Smooth muscle cell (in vitro differentiated cells): ENCODE data around the gene METTL27. TPM values are rescaled to one million over a fixed set of nuclear protein-coding genes. Genes with fewer than 3 reads are reported as not detected.
"Not testable (repeated sequence)": the region's sequence is repeated elsewhere in the genome, so short reads cannot be mapped to it uniquely, and the experiment has no call there.

ENCODE experiments used
- DNase-seq: peaks from one replicate; lab custom pipeline; 2025; ENCODE audit not compliant: unreplicated experiment; lab: John Stamatoyannopoulos, UW
- H2AFZ ChIP-seq: fragments of 200-600 bp; sonication (generic); 2 replicates; pipeline ENCODE4 v1.6.0; 2016; ENCODE audit warnings: antibody characterized with exemption, low read depth, mild to moderate bottlenecking
- H3F3A ChIP-seq: fragments of 200-600 bp; sonication (generic); 2 replicates; pipeline ENCODE4 v1.6.0; 2017; ENCODE audit warnings: antibody characterized with exemption, low read depth
- H3K27ac ChIP-seq: fragments of 200-600 bp; sonication (generic); 2 replicates; pipeline ENCODE4 v1.5.1; 2016; ENCODE audit warnings: low read depth, mild to moderate bottlenecking
- H3K27me3 ChIP-seq: fragments of 200-600 bp; sonication (generic); 2 replicates; pipeline ENCODE4 v1.6.1; 2016; ENCODE audit warnings: low read depth, mild to moderate bottlenecking
- H3K36me3 ChIP-seq: fragments of 200-600 bp; sonication (generic); 2 replicates; pipeline ENCODE4 v1.5.1; 2016; ENCODE audit warnings: low read depth
- H3K4me1 ChIP-seq: fragments of 200-600 bp; sonication (generic); 2 replicates; pipeline ENCODE4 v1.5.1; 2016; ENCODE audit warnings: low read depth
- H3K4me2 ChIP-seq: fragments of 200-600 bp; sonication (generic); 2 replicates; pipeline ENCODE4 v1.6.0; 2016; ENCODE audit warnings: mild to moderate bottlenecking
- H3K4me3 ChIP-seq: fragments of 200-600 bp; sonication (generic); 2 replicates; pipeline ENCODE4 v1.5.1; 2016; ENCODE audit warnings: mild to moderate bottlenecking
- H3K79me2 ChIP-seq: fragments of 200-600 bp; sonication (generic); 2 replicates; pipeline ENCODE4 v1.6.0; 2016; ENCODE audit warnings: low read depth, mild to moderate bottlenecking
- H3K9ac ChIP-seq: fragments of 200-600 bp; sonication (generic); 2 replicates; pipeline ENCODE4 v1.6.0; 2016; ENCODE audit warnings: low read depth
- H3K9me3 ChIP-seq: fragments of 200-600 bp; sonication (generic); replicated peaks from 2 replicates; pipeline ENCODE4 v1.5.1; 2016; ENCODE audit warnings: low read depth
- H4K20me1 ChIP-seq: fragments of 200-600 bp; sonication (generic); 2 replicates; pipeline ENCODE4 v1.6.0; 2016; ENCODE audit warnings: low read depth
- CTCF ChIP-seq: fragments of 200-600 bp; sonication (generic); IDR thresholded peaks from 2 replicates; pipeline ENCODE4 v1.5.1; 2017; ENCODE audit warnings: borderline replicate concordance, mild to moderate bottlenecking, antibody characterized with exemption; ENCODE audit not compliant: insufficient read depth, poor library complexity, severe bottlenecking
- WGBS: methylation state at CpG from one replicate; pipeline ENCODE4 v1.1.7; 2016; ENCODE audit warnings: low lambda C conversion rate; 5-methylcytosine and 5-hydroxymethylcytosine counted together
- polyA plus RNA-seq: library from polyadenylated mRNA; unstranded; fragments of >200 nt; fragmentation: Nextera tagmentation; extraction: Ambion mirVana; gene quantifications from 2 replicates; pipeline ENCODE4 v1.2.1, GENCODE V29; 2016
- total RNA-seq: library from RNA; depleted of rRNA; stranded (reverse); fragments of >200 nt; gene quantifications from 2 replicates; pipeline ENCODE4 v1.2.3, GENCODE V29; 2014

Gene METTL27
- total and polyA plus RNA-seq, 2 experiments from 2014 or later = 0.54 to 4.1 TPM

GRCh38 chr7:73822319-73823173 is 19.8 kb downstream of the METTL27 start:
- H3K27ac ChIP-seq = peak overlapping the region; percentile 96
- no peaks in the 10 kb centered on the region for H3K9me3 ChIP-seq
- DNase-seq = peak; percentile 42
- H4K20me1 ChIP-seq = no peaks in the 10 kb centered on the region
- WGBS = 13% methylated on average over 14 of the region's 15 CpGs
- H3K27me3 ChIP-seq = no peaks in the 10 kb centered on the region
- peaks cover 9% of the 10 kb centered on the region for H3F3A ChIP-seq
- TF ChIP-seq CTCF = no peak
- no peaks in the 10 kb centered on the region for H3K36me3 ChIP-seq
- H3K9ac ChIP-seq = peak overlapping the region; percentile 84
- H3K4me2 ChIP-seq = peak overlapping the region; percentile 55
- no peak overlapping the region for H3K4me3 ChIP-seq
- H3K79me2 ChIP-seq = no peaks in the 10 kb centered on the region
- no peak overlapping the region for H2AFZ ChIP-seq
- no peaks in the 10 kb centered on the region for H3K4me1 ChIP-seq

- WGBS = 75% methylated on average over 13 of the region's 14 CpGs
- H3K79me2 ChIP-seq, H4K20me1 ChIP-seq, H3K4me2 ChIP-seq, H3F3A ChIP-seq, H3K4me1 ChIP-seq, DNase-seq, H2AFZ ChIP-seq, H3K27me3 ChIP-seq, H3K9me3 ChIP-seq, H3K36me3 ChIP-seq, H3K4me3 ChIP-seq: not testable (repeated sequence)
- H3K9ac ChIP-seq = peak overlapping the region; percentile 72
- peak overlapping the region; percentile 96 for H3K27ac ChIP-seq
Observed at GRCh38 chr7:73821597-73822285, 20.6 kb downstream of the METTL27 start.

- H3K9ac ChIP-seq = no peak overlapping the region
- H3K9me3 ChIP-seq = no peaks in the 10 kb centered on the region
- H3K27ac ChIP-seq = no peak overlapping the region
- no peaks in the 10 kb centered on the region for H3K27me3 ChIP-seq
- no peaks in the 10 kb centered on the region for H4K20me1 ChIP-seq
- no peak for TF ChIP-seq CTCF
- peaks cover 9% of the 10 kb centered on the region for H3F3A ChIP-seq
- H3K4me2 ChIP-seq = no peak overlapping the region
- no peak overlapping the region for H3K4me3 ChIP-seq
- H3K4me1 ChIP-seq = no peaks in the 10 kb centered on the region
- no peak overlapping the region for H2AFZ ChIP-seq
- H3K36me3 ChIP-seq = no peaks in the 10 kb centered on the region
- 88% methylated on average over 7 of the region's 7 CpGs for WGBS
- no peaks in the 10 kb centered on the region for H3K79me2 ChIP-seq
- DNase-seq = no peak
Observed at GRCh38 chr7:73820013-73820412, 22.3 kb downstream of the METTL27 start.

GRCh38 chr7:73817121-73817520 is 25.2 kb downstream of the METTL27 start:
- no peaks in the 10 kb centered on the region for H3K27me3 ChIP-seq
- no peak for DNase-seq
- H3K36me3 ChIP-seq = no peaks in the 10 kb centered on the region
- no peak overlapping the region for H2AFZ ChIP-seq
- no peaks in the 10 kb centered on the region for H3K9me3 ChIP-seq
- no peak overlapping the region for H3K4me2 ChIP-seq
- no peak overlapping the region for H3K27ac ChIP-seq
- TF ChIP-seq CTCF = no peak
- H3K4me3 ChIP-seq = no peak overlapping the region
- H3F3A ChIP-seq = no peaks in the 10 kb centered on the region
- H3K9ac ChIP-seq = no peak overlapping the region
- WGBS = 98% methylated on average over 6 of the region's 6 CpGs
- H3K4me1 ChIP-seq = no peaks in the 10 kb centered on the region
- no peaks in the 10 kb centered on the region for H3K79me2 ChIP-seq
- no peaks in the 10 kb centered on the region for H4K20me1 ChIP-seq
